Ecto neural progenitor cell (in vitro differentiated cells): ENCODE data around the gene AKR1C8.
"Not testable (repeated sequence)": the region's sequence is repeated elsewhere in the genome, so short reads cannot be mapped to it uniquely, and the experiment has no call there.

ENCODE experiments used
- DNase-seq: peaks from one replicate; pipeline ENCODE4 v3.0.0-alpha.2; 2018; ENCODE audit warnings: low spot score

The AKR1C8 gene

DNA sequence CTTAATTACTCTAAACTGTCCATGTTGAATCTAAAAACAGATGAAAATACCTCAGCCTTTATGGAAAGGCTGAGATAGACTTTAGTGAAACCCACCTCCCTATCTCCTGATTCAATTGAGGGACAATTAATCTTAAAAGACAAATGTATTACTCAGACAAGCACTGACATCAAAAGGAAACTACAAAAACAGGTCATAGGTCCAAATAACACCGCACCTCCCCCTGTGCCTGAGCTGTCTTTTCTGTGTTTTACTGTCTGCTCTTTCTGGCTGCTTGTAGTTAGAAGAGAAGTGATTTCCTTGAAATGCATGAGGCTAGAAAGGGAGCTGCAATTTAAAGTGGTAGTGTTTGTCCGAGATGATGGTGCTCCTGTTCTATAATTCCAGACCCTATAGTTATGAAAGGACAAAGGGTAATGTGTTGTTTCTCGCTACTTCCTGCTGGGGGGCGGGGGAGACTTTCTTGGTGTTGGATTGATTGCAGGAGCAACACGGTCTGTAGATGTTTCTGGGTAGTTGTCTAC lies 16.0 kb downstream of the AKR1C8 start:
- DNase-seq = no peak

GRCh38 chr10:5165738-5166137 lies 19.2 kb downstream of the AKR1C8 start:
- DNase-seq = no peak

DNA sequence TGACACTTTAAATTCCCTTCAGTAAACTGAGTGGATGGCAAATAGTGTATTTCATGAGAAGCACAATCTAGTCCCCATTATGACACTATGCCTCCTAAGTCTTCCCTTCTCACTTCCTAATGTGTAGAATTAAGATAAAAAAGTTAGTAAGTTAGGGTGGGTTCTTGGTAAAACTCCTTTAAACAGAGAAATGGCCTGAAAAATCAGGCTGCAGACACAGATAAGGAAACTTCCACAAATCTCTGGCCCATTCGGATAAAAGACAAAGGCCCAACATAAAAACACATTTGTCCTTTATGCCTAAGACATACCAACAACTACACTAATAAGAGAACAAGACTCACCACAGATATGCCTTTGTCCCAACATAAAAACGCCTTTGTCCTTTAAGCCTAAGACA lies 21.5 kb downstream of the AKR1C8 start:
- no peak for DNase-seq

DNA sequence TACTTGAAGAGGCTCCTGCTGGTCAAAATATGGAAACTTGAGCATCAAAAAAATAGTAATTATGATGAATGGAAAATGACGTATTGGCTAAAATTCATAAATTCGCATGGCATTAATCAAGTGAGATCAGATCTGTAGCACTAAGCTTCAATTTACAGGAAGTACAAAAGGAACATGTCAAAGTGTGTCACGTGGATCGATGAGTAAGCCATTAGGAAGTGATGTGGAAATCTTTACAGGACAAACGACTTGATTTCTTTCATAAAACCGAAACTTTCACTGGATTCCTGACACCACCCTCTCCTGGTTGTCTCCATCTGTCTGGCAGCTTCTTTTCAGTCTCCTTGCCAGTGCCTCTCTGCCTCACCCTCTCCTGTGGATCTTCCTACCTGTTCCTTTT lies 25.8 kb downstream of the AKR1C8 start:
- DNase-seq = no peak

- no peak for DNase-seq
These were observed 27.4 kb downstream of the AKR1C8 start for GRCh38 chr10:5157501-5157900.

DNA sequence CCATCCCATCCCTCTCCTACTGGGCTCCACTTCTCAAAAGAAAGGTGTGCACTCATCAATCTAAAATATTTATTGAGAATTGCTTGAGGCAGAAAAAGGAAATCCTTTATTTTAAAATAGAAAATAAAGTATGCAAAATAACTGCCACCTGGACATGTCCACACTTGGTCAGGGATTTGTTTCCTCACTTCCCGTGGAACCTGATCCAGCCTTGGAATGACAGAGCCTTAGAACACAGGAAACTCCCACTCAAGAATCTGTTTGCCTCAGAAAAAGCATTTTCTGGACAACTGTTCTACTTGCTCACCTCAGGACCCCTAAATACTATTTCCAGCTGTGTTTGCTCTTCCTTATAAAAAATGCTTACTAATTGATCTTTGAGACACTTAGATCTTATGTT lies 29.0 kb downstream of the AKR1C8 start:
- DNase-seq = no peak

DNA sequence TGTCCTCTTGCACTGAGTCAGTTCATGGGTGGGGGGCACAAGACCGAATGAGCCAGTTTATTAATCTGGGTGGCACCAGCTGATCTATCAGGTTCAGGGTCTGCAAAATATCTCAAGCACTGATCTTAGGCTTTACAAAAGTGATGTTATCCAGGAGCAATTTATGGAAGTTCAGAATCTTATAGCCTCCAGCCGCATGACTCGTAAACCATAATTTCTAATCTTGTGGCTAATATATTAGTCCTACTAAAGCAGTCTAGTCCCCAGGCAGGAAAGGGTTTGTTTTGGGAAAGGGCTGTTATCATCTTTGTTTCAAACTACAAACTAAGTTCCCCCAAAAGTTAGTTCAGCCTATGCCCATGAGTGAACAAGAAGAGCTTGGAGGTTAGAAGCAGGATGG lies 33.9 kb downstream of the AKR1C8 start:
- DNase-seq = no peak

- DNase-seq = no peak
These were observed 36.3 kb downstream of the AKR1C8 start for GRCh38 chr10:5148678-5149032.

GRCh38 chr10:5147981-5148677 lies 36.8 kb downstream of the AKR1C8 start:
- DNase-seq = no peak

GRCh38 chr10:5147255-5147980 lies 37.5 kb downstream of the AKR1C8 start:
- no peak for DNase-seq

- DNase-seq = no peak
These were observed 38.1 kb downstream of the AKR1C8 start for GRCh38 chr10:5146920-5147254.

DNA sequence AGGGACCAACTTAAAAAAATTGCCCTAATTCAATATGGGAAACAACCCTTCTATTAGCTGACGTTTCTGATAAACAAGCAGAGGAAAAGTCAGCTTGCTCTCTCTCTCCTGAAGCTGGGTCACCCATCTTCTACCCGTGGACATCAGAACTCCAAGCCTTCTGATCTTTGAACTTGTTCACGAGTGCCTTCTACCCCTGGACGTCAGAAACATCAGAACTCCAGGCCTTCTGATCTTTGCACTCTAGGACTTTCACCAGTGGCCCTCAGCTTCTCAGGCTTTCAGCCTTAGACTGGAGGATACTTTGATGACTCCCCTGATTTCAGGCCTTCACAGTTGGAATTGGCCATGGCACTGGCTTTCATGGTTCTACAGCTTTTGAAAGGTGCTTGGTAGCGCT lies 41.8 kb downstream of the AKR1C8 start:
- no peak for DNase-seq

GRCh38 chr10:5142199-5142598 lies 42.8 kb downstream of the AKR1C8 start:
- DNase-seq = no peak

- not testable (repeated sequence) for DNase-seq
These were observed 47.3 kb downstream of the AKR1C8 start for GRCh38 chr10:5137699-5138098.

DNA sequence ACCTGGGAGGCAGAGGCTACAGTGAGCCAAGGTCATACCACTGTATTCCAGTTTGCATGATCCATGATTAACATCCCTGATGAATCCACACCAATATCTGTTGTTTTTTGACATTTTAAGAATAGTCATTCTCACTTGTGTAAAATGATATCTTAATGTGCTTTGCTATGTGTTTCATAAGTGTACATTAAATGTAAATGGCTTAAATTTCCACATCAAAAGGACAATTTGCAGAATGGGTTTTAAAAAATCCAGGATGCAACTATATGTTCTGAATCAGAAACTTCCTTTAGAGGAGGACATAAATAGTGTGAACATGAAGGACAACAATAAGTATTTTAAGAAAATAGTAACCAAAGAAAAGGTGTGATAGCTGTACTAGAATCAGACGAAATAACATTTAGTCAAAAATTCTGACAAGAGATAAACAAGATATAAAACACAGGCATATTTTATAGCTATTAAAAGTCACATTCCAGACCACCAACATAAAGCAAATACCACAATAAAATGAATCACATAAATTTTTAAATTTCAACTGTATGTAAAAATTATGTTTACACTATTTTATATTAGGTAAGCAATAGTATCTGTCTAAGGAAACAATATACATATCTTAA lies 48.4 kb downstream of the AKR1C8 start:
- DNase-seq = no peak

GRCh38 chr10:5135581-5135980 lies 49.4 kb downstream of the AKR1C8 start:
- DNase-seq = no peak

DNA sequence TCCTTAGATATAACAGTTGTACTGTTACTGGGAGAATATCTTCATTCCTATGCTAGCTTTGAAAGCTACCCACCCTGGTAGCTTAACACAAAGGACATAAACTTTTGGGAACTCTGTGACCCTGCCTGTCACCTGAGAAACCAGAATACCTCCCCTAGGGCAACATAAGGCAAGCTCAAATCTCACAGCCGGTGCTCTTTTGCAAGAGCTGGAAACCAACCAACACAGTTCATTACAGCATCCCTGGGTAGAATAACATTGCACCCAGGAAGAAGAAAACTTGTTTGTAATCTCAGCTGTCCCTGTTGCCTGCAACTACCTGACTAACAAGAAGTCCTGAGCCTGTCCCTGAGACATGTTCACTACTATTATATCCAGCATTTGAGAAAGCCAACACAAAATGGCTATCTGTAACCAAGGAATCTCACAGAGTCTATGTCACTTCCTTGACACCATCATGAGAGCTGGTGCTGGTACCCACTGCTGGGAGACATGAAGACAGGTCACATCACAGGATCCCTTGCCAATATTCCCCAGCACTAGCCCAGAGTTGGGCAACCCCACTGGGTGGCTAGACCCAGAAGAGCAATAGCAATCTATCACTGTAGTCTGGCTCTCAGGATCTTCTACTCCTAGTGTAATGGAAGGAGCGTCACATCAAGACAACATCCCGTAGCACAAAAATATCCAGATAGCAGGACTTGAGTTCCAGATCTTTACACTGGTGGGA lies 59.5 kb downstream of the AKR1C8 start:
- DNase-seq = no peak

DNA sequence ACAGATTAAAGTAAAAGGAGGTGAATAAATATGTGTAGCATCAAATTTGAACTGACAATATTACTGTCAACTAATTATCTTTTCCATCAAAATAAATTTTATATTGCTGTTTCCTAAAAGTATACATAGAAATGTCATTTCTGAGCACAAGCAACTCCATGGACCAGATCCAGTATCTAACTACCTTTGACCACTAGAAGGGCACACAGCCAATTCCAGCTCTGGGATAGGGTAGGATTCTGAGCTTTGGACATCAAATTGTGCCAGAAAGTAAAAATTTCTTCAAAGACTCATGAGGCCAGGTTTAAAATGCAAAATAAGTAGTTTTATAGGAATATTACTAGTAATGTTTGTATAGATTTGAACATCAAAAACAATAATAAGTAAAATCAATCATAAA lies 61.1 kb downstream of the AKR1C8 start:
- DNase-seq = no peak

- not testable (repeated sequence) for DNase-seq
These were observed 65.0 kb downstream of the AKR1C8 start for GRCh38 chr10:5119997-5120396.

GRCh38 chr10:5117026-5117425 lies 67.9 kb downstream of the AKR1C8 start:
- no peak for DNase-seq

GRCh38 chr10:5116621-5117020 lies 68.3 kb downstream of the AKR1C8 start:
- DNase-seq = no peak

DNA sequence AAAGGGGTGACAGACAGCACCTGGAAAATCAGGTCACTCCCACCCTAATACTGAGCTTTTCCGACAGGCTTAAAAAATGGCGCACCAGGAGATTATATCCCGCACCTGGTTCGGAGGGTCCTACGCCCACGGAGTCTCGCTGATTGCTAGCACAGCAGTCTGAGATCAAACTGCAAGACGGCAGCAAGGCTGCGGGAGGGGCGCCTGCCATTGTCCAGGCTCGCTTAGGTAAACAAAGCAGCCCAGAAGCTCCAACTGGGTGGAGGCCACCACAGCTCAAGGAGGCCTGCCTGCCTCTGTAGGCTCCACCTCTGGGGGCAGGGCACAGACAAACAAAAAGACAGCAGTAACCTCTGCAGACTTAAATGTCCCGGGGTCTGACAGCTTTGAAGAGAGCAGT lies 75.1 kb downstream of the AKR1C8 start:
- DNase-seq = not testable (repeated sequence)
